ENCODE data around the gene SLTM.
"Not testable (repeated sequence)": the region's sequence is repeated elsewhere in the genome, so short reads cannot be mapped to it uniquely, and the experiment has no call there.

The SLTM gene

DNA sequence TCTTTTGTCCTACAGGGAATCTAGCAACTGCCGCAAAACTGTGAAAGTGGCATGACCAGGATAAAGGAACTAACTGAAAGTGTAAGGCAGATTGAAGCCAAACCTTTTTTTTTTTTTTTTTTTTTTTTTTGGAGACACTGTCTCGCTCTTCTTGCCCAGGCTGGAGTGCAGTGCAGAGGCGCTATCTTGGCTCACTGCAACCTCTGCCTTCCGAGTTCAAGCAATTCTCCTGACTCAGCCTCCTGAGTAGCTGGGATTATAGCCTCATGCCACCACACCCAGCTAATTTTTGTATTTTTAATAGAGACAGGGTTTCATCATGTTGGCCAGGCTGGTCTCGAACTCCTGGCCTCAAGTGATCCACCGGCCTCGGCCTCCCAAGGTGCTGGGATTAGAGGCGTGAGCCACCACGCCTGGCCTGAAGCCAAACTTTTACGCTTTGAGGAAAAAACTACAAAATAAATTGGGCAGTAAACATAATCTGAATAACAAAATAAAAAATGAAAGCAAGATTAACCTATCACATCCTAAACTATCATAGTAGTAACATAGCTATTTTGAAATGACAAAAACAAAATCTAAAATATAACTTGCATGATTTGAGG is 9.7 kb downstream of the SLTM start:
- TF ChIP-seq POLR2A (IDR thresholded peaks at IDR 0.05; ENCODE audit: extremely low read depth, insufficient read length): no peak
- TF ChIP-seq, protein P1, sequence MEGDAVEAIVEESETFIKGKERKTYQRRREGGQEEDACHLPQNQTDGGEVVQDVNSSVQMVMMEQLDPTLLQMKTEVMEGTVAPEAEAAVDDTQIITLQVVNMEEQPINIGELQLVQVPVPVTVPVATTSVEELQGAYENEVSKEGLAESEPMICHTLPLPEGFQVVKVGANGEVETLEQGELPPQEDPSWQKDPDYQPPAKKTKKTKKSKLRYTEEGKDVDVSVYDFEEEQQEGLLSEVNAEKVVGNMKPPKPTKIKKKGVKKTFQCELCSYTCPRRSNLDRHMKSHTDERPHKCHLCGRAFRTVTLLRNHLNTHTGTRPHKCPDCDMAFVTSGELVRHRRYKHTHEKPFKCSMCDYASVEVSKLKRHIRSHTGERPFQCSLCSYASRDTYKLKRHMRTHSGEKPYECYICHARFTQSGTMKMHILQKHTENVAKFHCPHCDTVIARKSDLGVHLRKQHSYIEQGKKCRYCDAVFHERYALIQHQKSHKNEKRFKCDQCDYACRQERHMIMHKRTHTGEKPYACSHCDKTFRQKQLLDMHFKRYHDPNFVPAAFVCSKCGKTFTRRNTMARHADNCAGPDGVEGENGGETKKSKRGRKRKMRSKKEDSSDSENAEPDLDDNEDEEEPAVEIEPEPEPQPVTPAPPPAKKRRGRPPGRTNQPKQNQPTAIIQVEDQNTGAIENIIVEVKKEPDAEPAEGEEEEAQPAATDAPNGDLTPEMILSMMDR (IDR thresholded peaks at IDR 0.05; ENCODE audit: low read depth, low read length): no peak
- no peak for TF ChIP-seq MYC (IDR thresholded peaks at IDR 0.05; ENCODE audit: low read depth, low read length)
- TF ChIP-seq, protein P2, sequence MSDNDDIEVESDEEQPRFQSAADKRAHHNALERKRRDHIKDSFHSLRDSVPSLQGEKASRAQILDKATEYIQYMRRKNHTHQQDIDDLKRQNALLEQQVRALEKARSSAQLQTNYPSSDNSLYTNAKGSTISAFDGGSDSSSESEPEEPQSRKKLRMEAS (IDR thresholded peaks at IDR 0.05; ENCODE audit: low read depth, low read length): no peak
- no peak for DNase-seq (ENCODE audit: low read depth)
- no peak overlapping the region for H3K4me3 ChIP-seq (ENCODE audit: low read depth, low read length)

DNA sequence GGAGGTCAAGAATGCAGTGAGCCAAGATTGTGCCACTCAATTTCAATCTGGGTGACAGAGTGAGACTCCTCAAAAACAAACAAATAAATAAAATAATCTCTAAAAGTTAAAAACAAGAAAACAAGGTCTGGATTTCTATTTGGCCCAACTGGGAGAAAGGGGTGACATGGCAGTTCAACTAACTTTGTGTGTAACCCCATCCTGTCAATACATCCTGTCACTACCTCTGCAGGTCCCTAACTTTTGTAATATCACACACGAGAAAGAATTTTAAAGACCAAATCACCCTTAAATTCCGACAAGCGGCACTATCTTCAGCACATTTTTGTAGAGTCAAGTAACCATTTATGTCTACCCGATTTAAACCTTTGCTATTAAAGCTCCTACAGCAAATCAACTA is 10.2 kb downstream of the SLTM start:
- H3K4me3 ChIP-seq (ENCODE audit: low read depth, low read length): no peak overlapping the region
- no peak for TF ChIP-seq MYC (IDR thresholded peaks at IDR 0.05; ENCODE audit: low read depth, low read length)
- TF ChIP-seq, protein P2 (IDR thresholded peaks at IDR 0.05; ENCODE audit: low read depth, low read length): no peak
- DNase-seq (ENCODE audit: low read depth): no peak

DNA sequence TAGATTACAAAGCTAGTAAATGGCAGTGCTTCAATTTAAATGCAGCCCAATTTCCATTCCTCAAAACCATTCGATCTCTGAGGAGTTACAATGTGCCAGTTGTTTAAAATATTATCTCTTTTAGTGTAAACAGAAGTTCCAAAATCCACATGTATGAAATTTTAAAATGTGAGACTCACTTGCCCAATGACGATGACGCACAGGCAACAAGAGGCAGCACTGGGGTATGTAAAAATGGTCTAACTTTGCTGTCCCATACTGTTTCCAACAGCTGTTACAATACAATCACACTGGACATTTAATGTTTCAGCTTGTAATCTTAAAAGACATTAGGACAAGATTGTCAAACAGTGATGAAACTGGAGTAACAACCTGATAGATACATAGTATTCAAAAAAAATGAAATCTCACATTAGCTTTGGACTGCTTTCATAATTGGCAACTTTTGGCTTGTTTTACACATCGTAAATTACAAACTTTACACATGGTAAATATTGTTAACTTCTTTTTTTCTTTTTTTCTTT is 12.2 kb downstream of the SLTM start:
- no peak overlapping the region for H3K4me3 ChIP-seq (ENCODE audit: low read depth, low read length)
- DNase-seq (ENCODE audit: low read depth): no peak
- TF ChIP-seq POLR2A (IDR thresholded peaks at IDR 0.05; ENCODE audit: extremely low read depth, insufficient read length) (no peak), MYC (IDR thresholded peaks at IDR 0.05; ENCODE audit: low read depth, low read length) (no peak)
- TF ChIP-seq, protein P1 (IDR thresholded peaks at IDR 0.05; ENCODE audit: low read depth, low read length): no peak
- TF ChIP-seq, protein P2 (IDR thresholded peaks at IDR 0.05; ENCODE audit: low read depth, low read length): no peak

DNA sequence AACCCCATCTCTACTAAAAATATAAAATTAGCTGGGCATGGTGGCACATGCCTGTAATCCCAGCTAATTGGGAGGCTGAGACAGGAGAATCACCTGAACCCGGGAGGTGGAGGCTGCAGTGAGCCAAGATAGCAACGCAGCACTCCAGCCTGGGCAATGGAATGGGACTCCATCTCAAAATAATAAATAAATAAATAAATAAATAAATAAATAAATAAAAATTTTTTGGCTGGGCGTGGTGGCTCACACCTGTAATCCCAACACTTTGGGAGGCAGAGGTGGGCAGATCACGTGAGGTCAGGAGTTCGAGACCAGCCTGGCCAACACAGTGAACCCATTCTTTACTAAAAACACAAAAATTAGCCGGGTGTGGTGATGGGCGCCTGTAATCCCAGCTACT is 13.0 kb downstream of the SLTM start:
- not testable (repeated sequence) for H3K4me3 ChIP-seq (ENCODE audit: low read depth, low read length)

DNA sequence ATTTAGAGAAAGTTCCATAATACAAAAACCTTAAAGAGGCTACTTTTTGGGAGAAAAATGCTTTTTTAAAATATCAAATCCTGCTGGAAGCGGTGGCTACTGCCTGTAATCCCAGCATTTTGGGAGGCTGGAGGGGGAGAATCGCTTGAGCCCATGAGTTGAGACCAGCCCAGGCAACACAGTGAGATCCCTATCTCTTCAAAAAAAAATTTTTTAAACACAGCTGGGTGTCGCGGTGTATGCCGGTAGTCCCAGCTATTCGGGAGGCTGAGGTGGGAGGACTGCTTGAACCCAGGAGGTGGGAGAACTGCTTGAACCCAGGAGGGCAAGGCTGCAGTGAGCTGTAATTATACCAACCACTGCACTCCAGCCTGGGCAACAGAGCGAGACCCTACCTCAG is 14.2 kb downstream of the SLTM start:
- no peak overlapping the region for H3K4me3 ChIP-seq (ENCODE audit: low read depth, low read length)
- TF ChIP-seq, protein P2 (IDR thresholded peaks at IDR 0.05; ENCODE audit: low read depth, low read length): no peak
- TF ChIP-seq POLR2A (IDR thresholded peaks at IDR 0.05; ENCODE audit: extremely low read depth, insufficient read length) (no peak), MYC (IDR thresholded peaks at IDR 0.05; ENCODE audit: low read depth, low read length) (no peak)
- TF ChIP-seq, protein P1 (IDR thresholded peaks at IDR 0.05; ENCODE audit: low read depth, low read length): no peak
- no peak for DNase-seq (ENCODE audit: low read depth)

More for the DNA sequence above, 13.0 kb downstream of the SLTM start:
- DNase-seq (ENCODE audit: low read depth): not testable (repeated sequence)

DNA sequence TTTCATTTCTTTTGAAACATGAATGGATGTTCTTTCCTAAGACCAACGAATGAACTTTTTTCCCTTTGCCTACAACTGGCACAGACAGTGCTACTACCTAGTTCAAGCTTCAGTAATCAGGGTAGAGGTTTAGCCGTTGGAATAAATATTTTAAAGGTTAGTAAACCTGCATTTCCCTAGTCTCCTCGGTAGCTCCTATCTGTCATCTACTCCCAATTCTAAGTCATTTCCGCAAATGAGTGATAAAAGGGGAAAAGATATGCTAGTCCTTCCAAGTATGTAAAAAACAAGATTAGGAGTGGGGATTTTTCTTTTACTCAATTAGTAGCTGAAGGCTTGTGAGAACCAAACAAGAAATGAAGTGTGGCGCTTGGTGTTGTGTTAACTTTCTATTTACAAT is 15.2 kb downstream of the SLTM start:
- no peak for DNase-seq (ENCODE audit: low read depth)
- no peak overlapping the region for H3K4me3 ChIP-seq (ENCODE audit: low read depth, low read length)
- TF ChIP-seq, protein P1 (IDR thresholded peaks at IDR 0.05; ENCODE audit: low read depth, low read length): no peak
- TF ChIP-seq, protein P2 (IDR thresholded peaks at IDR 0.05; ENCODE audit: low read depth, low read length): no peak
- TF ChIP-seq MYC (IDR thresholded peaks at IDR 0.05; ENCODE audit: low read depth, low read length) (no peak), POLR2A (IDR thresholded peaks at IDR 0.05; ENCODE audit: extremely low read depth, insufficient read length) (no peak)

DNA sequence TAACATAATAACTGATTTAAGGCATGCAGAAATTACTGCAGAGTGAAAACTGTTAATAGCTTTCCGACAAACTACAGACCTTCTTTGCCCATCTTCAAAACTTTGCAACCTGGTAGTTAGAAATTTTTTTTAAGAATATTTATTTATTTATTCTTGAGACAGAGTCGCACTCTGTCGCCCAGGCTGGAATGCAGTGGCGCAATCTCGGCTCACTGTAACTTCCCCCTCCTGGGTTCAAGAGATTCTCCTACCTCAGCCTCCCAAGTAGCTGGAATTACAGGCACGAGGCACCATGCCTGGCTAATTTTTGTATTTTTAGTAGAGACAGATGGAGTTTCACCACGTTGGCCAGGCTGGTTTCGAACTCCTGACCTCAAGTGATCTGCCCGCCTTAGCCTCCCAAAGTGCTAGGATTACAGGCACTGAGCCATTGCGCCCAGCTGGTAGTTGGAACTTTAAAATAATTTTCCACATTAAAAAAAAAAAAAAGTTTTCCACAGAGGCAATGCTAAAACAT is 15.8 kb downstream of the SLTM start:
- not testable (repeated sequence) for DNase-seq (ENCODE audit: low read depth); H3K4me3 ChIP-seq (ENCODE audit: low read depth, low read length)
